Measurements from ENCODE around the gene AGT.
"Not testable (repeated sequence)": the region's sequence is repeated elsewhere in the genome, so short reads cannot be mapped to it uniquely, and the experiment has no call there.

Gene AGT

DNA sequence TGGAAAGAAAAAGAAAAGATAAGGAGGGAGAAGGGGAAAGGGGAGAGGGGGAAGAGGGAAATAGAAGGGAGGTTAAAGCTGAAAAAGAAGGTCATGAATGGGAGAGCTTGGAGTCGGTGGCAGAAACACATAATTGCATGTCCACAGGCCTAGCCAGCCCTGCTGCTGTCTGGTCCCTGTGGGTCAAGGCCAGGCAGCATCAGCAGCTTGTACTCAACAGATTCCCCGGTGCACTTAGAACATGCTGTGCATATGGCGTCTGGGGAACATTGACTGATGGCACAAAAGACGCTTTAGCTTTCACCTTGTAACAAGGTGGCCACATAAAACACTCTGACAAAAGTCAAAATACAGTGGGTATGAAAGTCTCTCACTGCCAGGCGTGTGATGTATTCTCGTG lies 45.7 kb downstream of the AGT start:
- no peak overlapping the region for H3K4me3 ChIP-seq (ENCODE audit: low read depth, low read length)
- DNase-seq (ENCODE audit: low read depth) = no peak

DNA sequence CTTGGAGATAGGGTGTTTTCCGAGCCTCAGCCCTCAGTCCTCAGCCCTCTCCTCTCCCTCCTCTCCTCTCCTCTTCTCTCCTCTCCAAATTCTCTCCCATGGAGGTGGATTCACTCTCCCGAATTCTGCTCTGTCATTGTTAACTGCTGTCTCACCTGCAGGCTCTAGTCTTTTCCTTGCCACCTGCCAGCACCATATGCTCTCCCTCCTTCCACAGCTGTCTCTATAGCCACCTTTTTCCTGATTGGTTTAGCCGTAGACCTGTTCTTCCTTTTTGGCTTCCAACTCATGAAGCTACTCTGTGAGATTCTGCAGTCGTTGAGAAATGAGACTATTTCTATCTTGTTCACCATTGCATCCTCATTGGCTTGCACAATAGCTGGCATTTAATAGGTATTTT lies 51.9 kb downstream of the AGT start:
- no peak for DNase-seq (ENCODE audit: low read depth)
- no peak overlapping the region for H3K4me3 ChIP-seq (ENCODE audit: low read depth, low read length)

DNA sequence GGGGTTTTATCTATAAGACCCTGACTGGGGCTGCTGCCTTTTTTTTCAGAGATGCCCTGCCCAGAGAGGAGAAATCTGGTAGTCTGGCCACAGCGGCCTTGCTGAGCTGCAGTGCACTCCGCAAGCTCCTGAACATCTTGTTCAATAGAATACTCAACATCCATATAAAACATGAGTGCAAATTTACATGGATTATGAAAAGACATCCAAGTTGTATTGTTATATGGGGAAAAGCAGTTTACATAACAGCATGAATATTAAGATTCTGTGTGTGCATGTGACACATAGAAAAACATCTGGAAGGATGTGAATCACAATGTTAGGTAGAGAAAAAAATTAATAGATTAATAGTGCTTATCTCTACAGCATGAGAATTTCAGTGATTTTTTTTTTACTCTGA lies 55.2 kb downstream of the AGT start:
- DNase-seq (ENCODE audit: low read depth) = no peak
- no peak overlapping the region for H3K4me3 ChIP-seq (ENCODE audit: low read depth, low read length)

DNA sequence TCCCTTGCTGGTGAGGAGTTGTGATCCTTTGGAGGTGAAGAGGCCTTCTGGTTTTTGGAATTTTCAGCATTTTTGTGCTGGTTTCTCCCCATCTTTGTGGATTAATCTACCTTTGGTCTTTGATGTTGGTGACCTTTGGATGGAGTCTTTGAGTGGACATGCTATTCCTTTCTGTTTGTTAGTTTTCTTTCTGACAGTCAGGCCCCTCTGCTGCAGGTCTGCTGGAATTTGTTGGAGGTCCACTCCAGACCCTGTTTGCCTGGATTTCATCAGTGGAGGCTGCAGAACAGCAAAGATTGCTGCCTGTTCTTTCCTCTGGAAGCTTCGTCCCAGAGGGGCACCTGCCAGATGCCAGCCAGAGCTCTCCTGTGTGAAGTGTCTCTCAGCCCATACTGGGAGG lies 55.8 kb downstream of the AGT start:
- DNase-seq (ENCODE audit: low read depth); H3K4me3 ChIP-seq (ENCODE audit: low read depth, low read length): not testable (repeated sequence)

DNA sequence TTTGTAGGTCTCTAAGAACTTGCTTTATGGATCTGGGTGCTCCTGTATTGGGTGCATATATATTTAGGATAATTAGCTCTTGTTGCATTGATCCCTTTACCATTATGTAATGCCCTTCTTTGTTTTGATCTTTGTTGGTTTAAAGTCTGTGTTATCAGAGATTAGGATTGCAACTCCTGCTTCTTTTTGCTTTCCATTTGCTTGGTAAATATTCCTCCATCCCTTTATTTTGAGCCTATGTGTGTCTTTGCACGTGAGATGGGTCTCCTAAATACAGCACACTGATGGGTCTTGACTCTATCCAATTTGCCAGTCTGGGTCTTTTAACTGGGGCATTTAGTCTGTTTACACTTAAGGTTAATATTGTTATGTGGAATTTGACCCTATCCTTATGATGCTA lies 57.2 kb downstream of the AGT start:
- H3K4me3 ChIP-seq (ENCODE audit: low read depth, low read length); DNase-seq (ENCODE audit: low read depth): not testable (repeated sequence)
